Vagina (tissue), 2 donors: ENCODE data around the gene IGSF23. TPM values are rescaled to one million over a fixed set of nuclear protein-coding genes. Genes with fewer than 3 reads are reported as not detected.
"Not testable (repeated sequence)": the region's sequence is repeated elsewhere in the genome, so short reads cannot be mapped to it uniquely, and the experiment has no call there.

Experiments
- DNase-seq, 2 donors: peaks; one replicate each; pipeline ENCODE4 v3.0.0-alpha.2; 2017; ENCODE audit errors: extremely low spot score in 2 of 2
- H3K27ac ChIP-seq: fragments of 200-600 bp; sonication (generic); one replicate; pipeline ENCODE4 v1.5.1; 2019
- H3K27me3 ChIP-seq: fragments of 200-600 bp; sonication (generic); one replicate; pipeline ENCODE4 v1.5.1; 2019
- H3K36me3 ChIP-seq, 2 donors: fragments of 200-600 bp; sonication (generic); one replicate each; pipeline ENCODE4 v1.5.1; 2017 to 2019
- H3K4me1 ChIP-seq: fragments of 200-600 bp; sonication (generic); one replicate; pipeline ENCODE4 v1.5.1; 2019
- H3K4me3 ChIP-seq, 2 donors: fragments of 200-600 bp; sonication (generic); 1 replicate in 1 of 2; 2 replicates in 1 of 2; pipeline ENCODE4 v1.5.1; 2016 to 2019
- H3K9me3 ChIP-seq: fragments of 200-600 bp; sonication (generic); one replicate; pipeline ENCODE4 v1.5.1; 2019
- CTCF ChIP-seq, 3 experiments: fragments of 450-650 bp in 2 of 3; fragments of 200-600 bp in 1 of 3; sonication (generic) in 1 of 3; IDR thresholded peaks; one replicate each; pipeline ENCODE4 v1.5.1; 2017 to 2019; ENCODE audit warnings: antibody characterized with exemption in 3 of 3, mild to moderate bottlenecking in 2 of 3, moderate library complexity in 2 of 3
- POLR2A ChIP-seq, 2 donors: fragments of 450-650 bp; IDR thresholded peaks; one replicate each; pipeline ENCODE4 v1.6.1; 2017; ENCODE audit warnings: antibody characterized with exemption in 2 of 2, mild to moderate bottlenecking in 2 of 2, moderate library complexity in 2 of 2
- POLR2AphosphoS5 ChIP-seq, 2 donors: sonication (generic); formaldehyde crosslinking; IDR thresholded peaks; one replicate each; pipeline ENCODE4 v1.9.0; 2017; ENCODE audit warnings: antibody characterized with exemption in 2 of 2, mild to moderate bottlenecking in 2 of 2, low read depth in 1 of 2; ENCODE audit not compliant: insufficient read depth in 1 of 2
- intact Hi-C: fragments of 100-400 bp; cut with DNase I; formaldehyde crosslinking; loops from one replicate; pipeline ENCODE4 v1.15.1; 2023
- total RNA-seq: library from RNA; depleted of rRNA; stranded (reverse); fragments of >200 nt; gene quantifications from one replicate; pipeline ENCODE4 v1.2.3, GENCODE V29; 2016

IGSF23 gene
- total RNA-seq, 1 donor from 2014 or later: not detected

GRCh38 chr19:44592451-44592890, 20.9 kb upstream of the IGSF23 start:
- Histone ChIP-seq H3K4me3 (no peak overlapping the region), H3K4me1 (no peaks in the 10 kb centered on the region), H3K9me3 (no peaks in the 10 kb centered on the region), H3K27ac (no peak overlapping the region), H3K27me3 (no peaks in the 10 kb centered on the region), H3K36me3 (no peaks in the 10 kb centered on the region)
- intact Hi-C loops: no loop called here
- DNase-seq: no peak
- TF ChIP-seq CTCF (IDR thresholded peaks at IDR 0.05) (no peak), POLR2A (IDR thresholded peaks at IDR 0.05) (no peak), POLR2AphosphoS5 (IDR thresholded peaks at IDR 0.05; ENCODE audit: insufficient read depth in 1 of 2, low read depth in 1 of 2) (no peak)

- Histone ChIP-seq H3K27ac (no peak overlapping the region), H3K27me3 (no peaks in the 10 kb centered on the region), H3K36me3 (no peaks in the 10 kb centered on the region), H3K9me3 (no peaks in the 10 kb centered on the region), H3K4me1 (no peaks in the 10 kb centered on the region), H3K4me3 (no peak overlapping the region)
- DNase-seq: no peak
- TF ChIP-seq POLR2AphosphoS5 (IDR thresholded peaks at IDR 0.05; ENCODE audit: insufficient read depth in 1 of 2, low read depth in 1 of 2) (no peak), CTCF (IDR thresholded peaks at IDR 0.05) (no peak), POLR2A (IDR thresholded peaks at IDR 0.05) (no peak)
- intact Hi-C loops: no loop called here
These were observed 20.1 kb upstream of the IGSF23 start for GRCh38 chr19:44593294-44593693.

GRCh38 chr19:44593866-44594266, 19.5 kb upstream of the IGSF23 start:
- H3K4me1 ChIP-seq, H3K9me3 ChIP-seq, intact Hi-C loops, H3K27ac ChIP-seq, H3K36me3 ChIP-seq, DNase-seq, H3K4me3 ChIP-seq, H3K27me3 ChIP-seq: not testable (repeated sequence)

GRCh38 chr19:44596428-44597130, 16.8 kb upstream of the IGSF23 start:
- Histone ChIP-seq H3K27ac (no peak overlapping the region), H3K27me3 (no peaks in the 10 kb centered on the region), H3K36me3 (no peaks in the 10 kb centered on the region), H3K4me3 (no peak overlapping the region), H3K9me3 (no peaks in the 10 kb centered on the region), H3K4me1 (no peaks in the 10 kb centered on the region)
- no peak for TF ChIP-seq CTCF (IDR thresholded peaks at IDR 0.05)
- no peak for TF ChIP-seq POLR2AphosphoS5 (IDR thresholded peaks at IDR 0.05; ENCODE audit: insufficient read depth in 1 of 2, low read depth in 1 of 2)
- no peak for TF ChIP-seq POLR2A (IDR thresholded peaks at IDR 0.05)
- intact Hi-C loops: no loop called here
- no peak for DNase-seq

GRCh38 chr19:44597131-44597491, 16.3 kb upstream of the IGSF23 start:
- Histone ChIP-seq H3K27ac (no peak overlapping the region), H3K36me3 (no peaks in the 10 kb centered on the region), H3K4me3 (no peak overlapping the region), H3K27me3 (no peaks in the 10 kb centered on the region), H3K4me1 (no peaks in the 10 kb centered on the region), H3K9me3 (no peaks in the 10 kb centered on the region)
- no peak for DNase-seq
- intact Hi-C loops: no loop called here
- TF ChIP-seq CTCF (IDR thresholded peaks at IDR 0.05) (no peak), POLR2A (IDR thresholded peaks at IDR 0.05) (no peak), POLR2AphosphoS5 (IDR thresholded peaks at IDR 0.05; ENCODE audit: insufficient read depth in 1 of 2, low read depth in 1 of 2) (no peak)
